ENCODE results near the gene SRD5A3. TPM values are rescaled to one million over a fixed set of nuclear protein-coding genes. Genes with fewer than 3 reads are reported as not detected.
A peak's percentile ranks its signal among the peaks of the same experiment; 100 is the strongest.

Gene SRD5A3
- total RNA-seq, 1 experiment from 2014 or later, result 18.3 TPM

- no peak for DNase-seq (ENCODE audit: low read depth)
Measured at GRCh38 chr4:55373461-55373860, 27.4 kb downstream of the SRD5A3 start.

DNA sequence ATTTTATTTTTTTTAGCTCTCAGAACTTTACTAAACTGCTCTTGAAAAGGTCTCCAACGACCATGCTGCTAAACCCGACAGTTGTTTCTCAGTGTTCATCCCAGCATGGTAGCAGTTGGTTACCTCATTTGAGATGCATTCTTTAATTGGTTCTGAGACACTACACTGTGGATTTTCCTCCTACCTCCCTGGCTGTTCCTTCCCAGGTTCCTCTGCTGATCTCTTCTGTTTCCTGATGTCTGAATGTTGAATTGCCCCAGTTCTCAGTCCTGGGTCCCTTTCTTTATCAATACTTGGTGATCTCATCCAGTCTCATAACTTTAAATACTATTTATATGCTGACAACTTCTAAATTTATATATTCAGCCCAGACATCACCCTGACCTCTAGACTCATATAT is 30.7 kb downstream of the SRD5A3 start:
- DNase-seq (ENCODE audit: low read depth), result no peak

GRCh38 chr4:55378617-55379467 is 32.8 kb downstream of the SRD5A3 start:
- DNase-seq (ENCODE audit: low read depth), result no peak

DNA sequence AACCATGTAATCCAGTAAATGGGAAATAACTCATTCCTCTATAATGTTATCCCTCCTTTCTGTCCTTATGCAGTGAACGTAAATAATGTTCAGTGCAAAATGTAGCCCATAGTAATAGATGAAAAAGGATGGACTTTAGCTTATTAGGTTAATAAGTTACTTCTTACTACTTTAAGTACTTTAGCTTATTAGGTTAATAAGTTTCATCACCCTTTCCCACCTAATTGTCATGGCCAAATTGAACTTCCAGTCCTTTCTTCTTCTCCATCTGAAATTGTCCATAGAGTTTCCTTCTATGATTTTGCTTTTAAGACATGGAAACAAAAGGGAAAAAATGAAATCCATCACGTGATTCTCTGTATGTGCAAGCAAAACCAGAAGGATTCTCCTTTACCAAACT is 34.5 kb downstream of the SRD5A3 start:
- DNase-seq (ENCODE audit: low read depth), result no peak

DNA sequence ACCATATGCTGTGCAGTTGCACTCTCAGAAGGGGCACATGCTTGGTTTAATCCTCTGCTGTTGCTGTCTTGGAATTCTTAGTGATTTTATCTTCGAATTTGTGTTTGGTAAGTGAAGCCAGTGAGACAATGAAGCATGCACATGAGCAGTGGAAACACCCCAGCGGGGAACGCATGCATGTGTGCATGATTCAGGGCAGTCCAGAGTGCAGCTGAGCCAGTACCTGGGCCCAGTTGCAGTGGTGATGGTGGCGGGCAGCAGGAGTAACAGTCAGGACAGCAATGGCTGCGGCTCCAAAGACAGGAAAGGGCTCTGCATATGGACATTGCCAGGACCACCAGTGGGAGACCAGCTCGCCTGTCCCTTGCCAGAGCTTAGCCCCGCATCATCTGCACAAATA is 35.5 kb downstream of the SRD5A3 start:
- DNase-seq (ENCODE audit: low read depth), result no peak

- no peak for DNase-seq (ENCODE audit: low read depth)
Measured at GRCh38 chr4:55382488-55383003, 36.5 kb downstream of the SRD5A3 start.

GRCh38 chr4:55385201-55385649 is 39.2 kb downstream of the SRD5A3 start:
- no peak for DNase-seq (ENCODE audit: low read depth)

DNA sequence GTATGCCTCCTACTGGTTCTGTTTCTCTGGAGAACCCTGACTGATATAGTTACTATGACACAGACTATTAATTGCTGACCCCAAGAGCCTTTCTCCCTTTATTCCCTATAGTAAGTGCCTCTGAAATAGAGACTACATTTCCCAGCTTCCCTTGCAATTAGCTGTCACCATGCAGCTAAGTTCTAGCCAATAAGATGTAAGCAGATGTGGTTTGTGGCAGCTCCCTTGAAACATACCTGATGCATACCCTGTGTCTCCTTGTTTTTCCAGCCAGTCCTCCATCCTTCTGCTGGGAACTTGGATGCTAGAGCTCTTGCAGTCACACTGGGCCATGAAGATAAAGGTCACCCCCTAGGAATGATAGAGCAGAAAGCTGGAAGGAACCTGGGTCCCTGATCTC is 40.0 kb downstream of the SRD5A3 start:
- DNase-seq (ENCODE audit: low read depth), result no peak

- no peak for DNase-seq (ENCODE audit: low read depth)
Measured at GRCh38 chr4:55386840-55387239, 40.8 kb downstream of the SRD5A3 start.

GRCh38 chr4:55393461-55394320 is 47.6 kb downstream of the SRD5A3 start:
- peak; percentile 34 for DNase-seq (ENCODE audit: low read depth)

- no peak for DNase-seq (ENCODE audit: low read depth)
Measured at GRCh38 chr4:55395218-55395528, 49.1 kb downstream of the SRD5A3 start.

- DNase-seq (ENCODE audit: low read depth), result peak; percentile 88
Measured at GRCh38 chr4:55395529-55396307, 49.7 kb downstream of the SRD5A3 start, which contains the start of gene TMEM165. TMEM165 (plus strand) TSS chr4:55395957; CDS start chr4:55396190, 233 bp downstream.

DNA sequence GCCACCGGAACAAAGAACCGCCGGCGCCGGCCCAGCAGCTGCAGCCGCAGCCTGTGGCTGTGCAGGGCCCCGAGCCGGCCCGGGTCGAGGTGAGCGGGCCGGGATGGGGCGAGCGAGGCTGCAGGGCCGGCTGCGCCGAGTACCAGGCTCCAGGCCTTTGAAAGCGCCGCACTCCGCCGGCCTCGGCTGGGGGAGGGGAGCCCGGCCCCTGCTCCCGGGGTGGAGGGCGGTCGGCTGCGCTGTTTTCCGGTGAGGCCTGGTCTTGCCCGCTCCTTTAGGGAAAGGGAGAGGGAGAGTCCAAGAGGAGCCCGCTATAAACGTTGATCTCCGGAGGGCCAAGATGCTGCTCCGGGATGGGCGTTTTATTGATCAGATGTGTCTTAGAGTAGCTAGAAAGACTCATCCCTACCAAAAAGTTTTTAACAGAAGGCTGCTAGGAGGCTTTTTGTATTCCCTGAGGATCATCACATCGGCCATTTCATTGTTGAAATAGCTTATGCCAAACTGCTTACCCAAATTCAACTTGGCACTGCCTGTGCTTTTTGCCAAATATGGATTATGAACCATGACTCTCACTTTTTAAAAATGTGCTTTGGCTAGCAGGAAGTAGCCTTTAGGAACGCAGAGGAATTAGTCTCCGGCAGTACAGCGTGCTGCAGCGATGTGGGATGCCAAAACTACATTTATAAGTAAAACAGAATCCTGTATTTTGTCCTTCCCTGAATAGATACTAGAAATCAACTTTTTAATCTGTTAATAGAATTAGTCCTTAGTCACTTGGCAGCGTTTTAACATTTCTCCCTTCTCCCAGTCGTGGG is 50.5 kb downstream of the SRD5A3 start:
- DNase-seq (ENCODE audit: low read depth), result peak; percentile 45

GRCh38 chr4:55397126-55397436 is 51.0 kb downstream of the SRD5A3 start:
- no peak for DNase-seq (ENCODE audit: low read depth)

DNA sequence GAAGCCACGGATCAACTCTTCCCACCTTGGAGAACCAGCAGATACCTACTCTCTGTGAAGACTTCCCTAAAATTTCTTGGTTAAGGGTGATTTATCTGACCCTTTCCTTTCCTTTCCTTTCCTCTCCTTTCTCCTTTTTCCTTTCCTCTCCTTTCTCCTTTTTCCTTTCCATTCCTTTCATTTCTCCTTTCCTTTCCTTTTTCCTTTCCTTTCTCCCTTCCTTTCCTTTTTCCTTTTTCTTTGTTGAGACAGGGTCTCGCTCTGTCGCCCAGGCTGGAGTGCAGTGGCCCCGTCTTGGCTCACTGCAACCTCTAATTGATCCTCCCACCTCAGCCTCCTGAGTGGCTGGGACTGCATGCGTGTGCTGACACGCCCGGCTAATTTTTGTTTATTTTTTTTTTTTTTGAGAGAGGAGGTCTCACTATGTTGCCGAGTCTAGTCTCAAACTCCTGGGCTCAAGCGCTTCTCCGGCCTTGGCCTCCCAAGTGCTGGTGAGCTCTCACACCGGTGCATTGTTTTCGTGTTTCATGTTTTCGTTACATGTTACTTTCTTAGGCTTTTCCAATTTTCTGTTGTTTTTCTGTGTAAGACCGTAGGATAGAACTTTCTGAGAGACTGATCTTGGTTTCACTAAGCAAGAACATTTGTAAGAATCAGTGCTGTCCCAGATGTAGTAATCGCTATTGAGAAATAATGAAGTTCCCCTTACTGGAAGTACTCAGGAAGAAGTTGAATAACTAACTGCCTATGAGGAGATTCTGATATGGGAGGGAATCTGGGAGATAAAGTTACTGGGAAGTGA is 51.7 kb downstream of the SRD5A3 start:
- DNase-seq (ENCODE audit: low read depth), result peak; percentile 18

- no peak for DNase-seq (ENCODE audit: low read depth)
Measured at GRCh38 chr4:55398461-55398860, 52.4 kb downstream of the SRD5A3 start.

- DNase-seq (ENCODE audit: low read depth), result no peak
Measured at GRCh38 chr4:55398966-55399365, 52.9 kb downstream of the SRD5A3 start.

GRCh38 chr4:55399581-55399980 is 53.5 kb downstream of the SRD5A3 start:
- no peak for DNase-seq (ENCODE audit: low read depth)

GRCh38 chr4:55405073-55405472 is 59.0 kb downstream of the SRD5A3 start:
- DNase-seq (ENCODE audit: low read depth), result no peak

DNA sequence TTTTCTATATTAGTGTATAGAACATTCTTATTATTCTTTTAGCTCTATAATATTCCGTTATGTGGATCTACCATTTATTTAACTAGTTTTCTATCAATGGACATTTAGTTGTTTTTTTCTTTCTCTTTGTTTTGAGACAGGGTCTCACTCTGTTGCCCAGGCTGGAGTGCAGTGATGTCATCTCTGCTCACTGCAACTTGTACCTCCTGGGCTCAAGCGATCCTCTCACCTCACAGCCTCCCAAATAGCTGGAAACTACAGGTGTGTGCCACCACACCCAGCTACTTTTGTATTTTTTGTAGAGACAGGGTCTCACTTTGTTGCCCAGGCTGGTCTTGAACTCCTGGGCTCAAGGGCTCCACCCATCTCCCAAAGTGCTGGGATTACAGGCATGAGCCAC is 60.5 kb downstream of the SRD5A3 start:
- DNase-seq (ENCODE audit: low read depth), result no peak
